OCI-LY7 (cell line): ENCODE results near the gene IQCK. TPM values are rescaled to one million over a fixed set of nuclear protein-coding genes. Genes with fewer than 3 reads are reported as not detected.

Experiments
- BruUV-seq: library from RNA; stranded (reverse); fragments of 400-500 nt; replicated peaks from 2 replicates; lab custom pipeline; 2021; lab: Mats Ljungman, UMichigan
- CTCF ChIA-PET: fragments of 300-600 bp; sonication (Branson Sonifier 250); formaldehyde crosslinking; loops from one replicate; lab custom pipeline; 2022; ENCODE audit warnings: antibody characterized with exemption; ENCODE audit not compliant: unreplicated experiment; lab: Charles Lee
- POLR2A ChIA-PET: fragments of 300-600 bp; sonication (Branson Sonifier 250); formaldehyde crosslinking; loops from one replicate; lab custom pipeline; 2022; ENCODE audit warnings: antibody characterized with exemption; lab: Charles Lee
- DNase-seq: peaks from one replicate; pipeline ENCODE4 v3.0.0-alpha.2; 2015; ENCODE audit warnings: low spot score
- H2AFZ ChIP-seq: fragments of 200-600 bp; sonication (generic), shearing (Covaris generic); 2 replicates; pipeline ENCODE4 v1.6.1; 2014; ENCODE audit warnings: mild to moderate bottlenecking, antibody characterized with exemption, low read length, moderate library complexity
- H3K27ac ChIP-seq: fragments of 200-600 bp; sonication (generic); 2 replicates; pipeline ENCODE4 v1.5.1; 2014; ENCODE audit warnings: mixed run types, low read depth, mild to moderate bottlenecking, moderate library complexity, low read length, inconsistent platforms; ENCODE audit not compliant: poor library complexity, severe bottlenecking
- H3K36me3 ChIP-seq: fragments of 200-600 bp; sonication (generic); 2 replicates; pipeline ENCODE4 v1.6.1; 2014; ENCODE audit warnings: mild to moderate bottlenecking, antibody characterized with exemption, low read length, moderate library complexity, mixed read lengths; ENCODE audit not compliant: insufficient read depth
- H3K4me1 ChIP-seq: fragments of 200-600 bp; sonication (generic); 2 replicates; pipeline ENCODE4 v1.5.1; 2014; ENCODE audit warnings: mild to moderate bottlenecking, low read length; ENCODE audit not compliant: insufficient read depth, poor library complexity, severe bottlenecking
- H3K4me2 ChIP-seq: fragments of 200-600 bp; sonication (generic); 2 replicates; pipeline ENCODE4 v1.6.1; 2014; ENCODE audit warnings: mild to moderate bottlenecking, low read length
- H3K4me3 ChIP-seq: fragments of 200-600 bp; sonication (generic); 2 replicates; pipeline ENCODE4 v1.5.1; 2014; ENCODE audit warnings: mild to moderate bottlenecking, low read depth, low read length; ENCODE audit not compliant: poor library complexity, severe bottlenecking
- H3K79me2 ChIP-seq: fragments of 200-600 bp; sonication (generic); 2 replicates; pipeline ENCODE4 v1.6.1; 2016; ENCODE audit warnings: low read depth, mild to moderate bottlenecking, low read length, moderate library complexity, mixed read lengths; ENCODE audit not compliant: insufficient read depth
- H3K9me2 ChIP-seq: fragments of 200-600 bp; sonication (generic); 2 replicates; pipeline ENCODE4 v1.6.1; 2016; ENCODE audit warnings: mild to moderate bottlenecking, low read length, mixed read lengths; ENCODE audit not compliant: insufficient read depth
- H3K9me3 ChIP-seq: fragments of 200-600 bp; sonication (generic); 2 replicates; pipeline ENCODE4 v1.6.1; 2014; ENCODE audit warnings: mild to moderate bottlenecking, mixed run types, low read length, mixed read lengths
- H4K20me1 ChIP-seq: fragments of 200-600 bp; sonication (generic); 2 replicates; pipeline ENCODE4 v1.6.1; 2014; ENCODE audit warnings: mild to moderate bottlenecking, antibody characterized with exemption, low read length, moderate library complexity, mixed read lengths; ENCODE audit not compliant: insufficient read depth
- CTCF ChIP-seq: fragments of 200-600 bp; sonication (generic); conservative IDR thresholded peaks from 2 replicates; pipeline ENCODE4 v1.5.1; 2014; ENCODE audit warnings: mild to moderate bottlenecking, antibody characterized with exemption, low read length, moderate library complexity, mixed read lengths
- EZH2phosphoT487 ChIP-seq: fragments of 200-600 bp; sonication (generic); IDR thresholded peaks from 2 replicates; pipeline ENCODE4 v1.6.1; 2018; ENCODE audit warnings: low read depth, borderline replicate concordance, mild to moderate bottlenecking, mixed run types, antibody characterized with exemption, low read length, moderate library complexity, mixed read lengths
- intact Hi-C: fragments of 100-400 bp; cut with micrococcal nuclease; formaldehyde crosslinking; loops from one replicate; pipeline ENCODE4 v1.10.0; 2022; ENCODE audit not compliant: unreplicated experiment
- total RNA-seq, 2 experiments: library from RNA; depleted of rRNA in 1 of 2; stranded (reverse); fragments of >200 nt in 1 of 2; shearing (Covaris generic) in 1 of 2; gene quantifications; 2 replicates each; pipeline ENCODE4 v1.2.3, GENCODE V29; 2014 to 2022

The IQCK gene
- total RNA-seq, 2 experiments from 2014 or later, result 2.2 to 4.3 TPM

DNA sequence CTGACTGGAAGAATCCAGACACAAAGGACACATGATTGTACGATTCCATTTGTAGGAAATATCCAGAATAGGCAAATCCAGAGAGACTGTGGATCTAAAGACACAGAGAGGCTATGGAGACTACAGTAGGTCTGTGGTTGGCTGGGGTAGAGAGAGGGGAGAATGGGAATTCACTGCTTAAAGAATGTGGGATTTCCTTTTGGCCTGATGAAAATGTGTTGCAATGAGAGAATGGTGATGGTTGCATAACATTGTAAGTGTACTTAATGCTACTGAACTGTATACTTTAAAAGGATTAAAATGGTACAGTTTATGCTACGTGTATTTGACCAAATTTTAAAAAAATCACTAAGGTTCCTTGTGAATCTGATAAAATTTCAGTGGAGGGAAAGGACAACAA lies 104.5 kb downstream of the IQCK start:
- Histone ChIP-seq H3K27ac (no peak overlapping the region), H2AFZ (no peak overlapping the region), H3K36me3 (no peaks in the 10 kb centered on the region), H4K20me1 (no peaks in the 10 kb centered on the region), H3K9me2 (no peaks in the 10 kb centered on the region), H3K79me2 (no peaks in the 10 kb centered on the region), H3K4me2 (no peak overlapping the region), H3K4me1 (no peaks in the 10 kb centered on the region), H3K4me3 (no peak overlapping the region), H3K9me3 (no peaks in the 10 kb centered on the region)
- POLR2A ChIA-PET, result no interaction called here
- intact Hi-C loops, result no loop called here
- CTCF ChIA-PET, result no interaction called here
- BruUV-seq, result no TSS peak
- no peak for TF ChIP-seq CTCF
- TF ChIP-seq EZH2phosphoT487, result no peak
- DNase-seq, result no peak

GRCh38 chr16:19823322-19823721 lies 105.3 kb downstream of the IQCK start:
- Histone ChIP-seq H3K4me1 (no peaks in the 10 kb centered on the region), H3K79me2 (no peaks in the 10 kb centered on the region), H3K4me3 (no peak overlapping the region), H3K9me3 (no peaks in the 10 kb centered on the region), H3K4me2 (no peak overlapping the region), H4K20me1 (no peaks in the 10 kb centered on the region), H3K9me2 (no peaks in the 10 kb centered on the region), H3K27ac (no peak overlapping the region), H3K36me3 (no peaks in the 10 kb centered on the region), H2AFZ (no peak overlapping the region)
- DNase-seq, result no peak
- TF ChIP-seq CTCF (no peak), EZH2phosphoT487 (no peak)
- intact Hi-C loops, result no loop called here
- CTCF ChIA-PET, result no interaction called here
- POLR2A ChIA-PET, result no interaction called here
- no TSS peak for BruUV-seq

- Histone ChIP-seq H3K79me2 (no peaks in the 10 kb centered on the region), H3K9me3 (no peaks in the 10 kb centered on the region), H3K9me2 (no peaks in the 10 kb centered on the region), H3K4me3 (no peak overlapping the region), H3K27ac (no peak overlapping the region), H3K36me3 (no peaks in the 10 kb centered on the region), H3K4me1 (no peaks in the 10 kb centered on the region), H2AFZ (no peak overlapping the region), H4K20me1 (no peaks in the 10 kb centered on the region), H3K4me2 (no peak overlapping the region)
- POLR2A ChIA-PET, result no interaction called here
- CTCF ChIA-PET, result no interaction called here
- intact Hi-C loops, result no loop called here
- TF ChIP-seq EZH2phosphoT487 (no peak), CTCF (no peak)
- no TSS peak for BruUV-seq
- no peak for DNase-seq
Measured at GRCh38 chr16:19824216-19824615, 106.1 kb downstream of the IQCK start.
